ENCODE results near the gene NPC1. TPM values are rescaled to one million over a fixed set of nuclear protein-coding genes. Genes with fewer than 3 reads are reported as not detected.

The NPC1 gene
- total and polyA plus RNA-seq, 8 donors = 7.6 to 219 (median 59.3) TPM

- Histone ChIP-seq H3K27me3 (no peaks in the 10 kb centered on the region), H3K27ac (no peak overlapping the region), H3K9me3 (no peaks in the 10 kb centered on the region), H3K4me1 (peaks cover 14 to 42% (median 27%) of the 10 kb centered on the region in 4 donors), H3K4me3 (no peak overlapping the region), H3K36me3 (no peaks in the 10 kb centered on the region)
- no peak for DNase-seq
- intact Hi-C loops (cut with DNase I; ENCODE audit: low total_unique reads) = no loop called here
- TF ChIP-seq POLR2A (IDR thresholded peaks at IDR 0.05) = no peak
- WGBS, 5 donors = 83 to 94% (median 89%) methylated on average over 2 of the region's 2 CpGs
Measured at GRCh38 chr18:23608211-23608610, 21.9 kb upstream of the NPC1 start.

DNA sequence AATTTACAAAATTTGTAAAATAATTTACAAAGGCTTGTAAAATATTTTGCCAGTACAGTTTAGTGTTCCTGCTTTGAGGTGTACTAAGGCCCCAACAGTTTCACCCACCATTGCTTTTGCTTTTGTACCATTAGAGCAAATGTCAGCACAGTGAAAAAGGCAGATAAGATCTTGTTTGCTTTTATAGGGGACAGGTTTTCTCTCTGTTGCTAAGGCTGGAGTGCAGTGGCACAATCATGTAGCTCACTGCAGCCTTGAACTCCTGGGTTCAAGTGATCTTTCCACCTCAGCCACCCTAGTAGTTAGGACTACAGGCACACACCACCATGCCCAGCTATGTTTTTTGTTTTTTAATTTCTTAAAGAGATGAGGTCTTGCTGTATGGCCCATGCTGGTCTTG is 19.6 kb upstream of the NPC1 start:
- Histone ChIP-seq H3K4me1 (peaks cover 4 to 27% (median 17%) of the 10 kb centered on the region in 4 donors), H3K27ac (no peak overlapping the region), H3K9me3 (no peaks in the 10 kb centered on the region), H3K4me3 (no peak overlapping the region), H3K27me3 (no peaks in the 10 kb centered on the region), H3K36me3 (no peaks in the 10 kb centered on the region)
- TF ChIP-seq POLR2AphosphoS5 (IDR thresholded peaks at IDR 0.05) (peak in 1 of 3 donors; percentile 4), CTCF (IDR thresholded peaks at IDR 0.05) (no peak)
- peak in 1 of 2 donors; percentile 50 for DNase-seq
- intact Hi-C loops (cut with DNase I; ENCODE audit: low total_unique reads) = no loop called here

- H3K27ac ChIP-seq = no peak overlapping the region
- intact Hi-C loops (cut with DNase I; ENCODE audit: low total_unique reads) = no loop called here
- TF ChIP-seq POLR2AphosphoS5 (IDR thresholded peaks at IDR 0.05) (no peak), POLR2A (IDR thresholded peaks at IDR 0.05) (no peak), EP300 (IDR thresholded peaks at IDR 0.05) (no peak), CTCF (IDR thresholded peaks at IDR 0.05) (no peak)
- no peak for DNase-seq
- WGBS, 5 donors = 58 to 67% (median 64%) methylated on average over 1 of the region's 1 CpG
- H3K4me3 ChIP-seq = no peak overlapping the region
- H3K9me3 ChIP-seq = no peaks in the 10 kb centered on the region
- no peaks in the 10 kb centered on the region for H3K27me3 ChIP-seq
- H3K36me3 ChIP-seq = no peaks in the 10 kb centered on the region
- peaks cover 0 to 11% (median 5%) of the 10 kb centered on the region in 4 donors for H3K4me1 ChIP-seq
Measured at GRCh38 chr18:23599809-23600208, 13.5 kb upstream of the NPC1 start.

GRCh38 chr18:23596183-23596582 is 9.9 kb upstream of the NPC1 start:
- Histone ChIP-seq H3K27ac (no peak overlapping the region), H3K27me3 (no peaks in the 10 kb centered on the region), H3K4me1 (peaks cover 0 to 11% (median 5%) of the 10 kb centered on the region in 4 donors), H3K36me3 (no peaks in the 10 kb centered on the region), H3K4me3 (no peak overlapping the region), H3K9me3 (no peaks in the 10 kb centered on the region)
- WGBS, 5 donors = 73 to 88% (median 78%) methylated on average over 6 to 7 of the region's 7 CpGs
- intact Hi-C loops (cut with DNase I; ENCODE audit: low total_unique reads) = no loop called here
- no peak for TF ChIP-seq CTCF (IDR thresholded peaks at IDR 0.05)
- no peak for TF ChIP-seq EP300 (IDR thresholded peaks at IDR 0.05)
- TF ChIP-seq POLR2AphosphoS5 (IDR thresholded peaks at IDR 0.05) = no peak
- TF ChIP-seq POLR2A (IDR thresholded peaks at IDR 0.05) = no peak
- DNase-seq = no peak

GRCh38 chr18:23595591-23595990 is 9.3 kb upstream of the NPC1 start:
- Histone ChIP-seq H3K9me3 (no peaks in the 10 kb centered on the region), H3K4me1 (peaks cover 0 to 11% (median 6%) of the 10 kb centered on the region in 4 donors), H3K27me3 (no peaks in the 10 kb centered on the region), H3K27ac (no peak overlapping the region), H3K4me3 (no peak overlapping the region), H3K36me3 (no peaks in the 10 kb centered on the region)
- intact Hi-C loops (cut with DNase I; ENCODE audit: low total_unique reads) = no loop called here
- no peak for TF ChIP-seq POLR2AphosphoS5 (IDR thresholded peaks at IDR 0.05)
- WGBS, 5 donors = 84 to 93% (median 86%) methylated on average over 7 of the region's 7 CpGs
- DNase-seq = no peak

Data from stomach (tissue), 9 donors.